NOMO-1 treated with dmso at 0.1 percent for 144 hours (cell line): ENCODE measurements around the gene MYCN.

Source experiments
- DNase-seq: peaks from one replicate; lab custom pipeline; 2025; ENCODE audit not compliant: unreplicated experiment; lab: John Stamatoyannopoulos, UW

The MYCN gene

GRCh38 chr2:15930589-15931318, 9.6 kb upstream of the MYCN start:
- no peak for DNase-seq

- DNase-seq, result no peak
Measured at GRCh38 chr2:15931319-15931890, 8.9 kb upstream of the MYCN start.

- DNase-seq, result no peak
Measured at GRCh38 chr2:15931950-15932349, 8.4 kb upstream of the MYCN start.

- no peak for DNase-seq
Measured at GRCh38 chr2:15932394-15933183, 7.8 kb upstream of the MYCN start.

- no peak for DNase-seq
Measured at GRCh38 chr2:15933184-15933845, 7.0 kb upstream of the MYCN start.

GRCh38 chr2:15934291-15934945, 5.9 kb upstream of the MYCN start:
- DNase-seq, result no peak

- no peak for DNase-seq
Measured at GRCh38 chr2:15935189-15935588, 5.2 kb upstream of the MYCN start.

- no peak for DNase-seq
Measured at GRCh38 chr2:15935675-15936074, 4.7 kb upstream of the MYCN start.

GRCh38 chr2:15936277-15937104, 3.9 kb upstream of the MYCN start:
- DNase-seq, result no peak

- no peak for DNase-seq
Measured at GRCh38 chr2:15937105-15937881, 3.1 kb upstream of the MYCN start.

GRCh38 chr2:15937882-15938802, 2.2 kb upstream of the MYCN start:
- DNase-seq, result no peak

GRCh38 chr2:15938803-15939555, 1.4 kb upstream of the MYCN start:
- DNase-seq, result no peak

- DNase-seq, result no peak
Measured at GRCh38 chr2:15939556-15939853, 845 bp upstream of the MYCN start.

- DNase-seq, result no peak
Measured at GRCh38 chr2:15940661-15941480, 521 bp downstream of the MYCN start.

GRCh38 chr2:15941481-15941850, 1.1 kb downstream of the MYCN start:
- DNase-seq, result no peak

- DNase-seq, result no peak
Measured at GRCh38 chr2:15941871-15942710, 1.7 kb downstream of the MYCN start.
